ENCODE results near the gene C11orf21.
"Not testable (repeated sequence)": the region's sequence is repeated elsewhere in the genome, so short reads cannot be mapped to it uniquely, and the experiment has no call there.

Gene C11orf21

GRCh38 chr11:2289859-2290258 lies 11.9 kb downstream of the C11orf21 start:
- DNase-seq (ENCODE audit: low read depth, low spot score), result no peak
- no peak overlapping the region for H3K4me3 ChIP-seq (ENCODE audit: low read depth, low read length)
- in situ Hi-C loops (cut with HindIII; ENCODE audit: low sequenced_read_pairs), result no loop called here
- TF ChIP-seq CTCF (IDR thresholded peaks at IDR 0.05; ENCODE audit: low read depth, low read length), result no peak

- no peak for DNase-seq (ENCODE audit: low read depth, low spot score)
- H3K4me3 ChIP-seq (ENCODE audit: low read depth, low read length), result no peak overlapping the region
- TF ChIP-seq CTCF (IDR thresholded peaks at IDR 0.05; ENCODE audit: low read depth, low read length), result no peak
- in situ Hi-C loops (cut with HindIII; ENCODE audit: low sequenced_read_pairs), result no loop called here
Measured at GRCh38 chr11:2289350-2289749, 12.4 kb downstream of the C11orf21 start.

GRCh38 chr11:2287091-2287490 lies 14.6 kb downstream of the C11orf21 start:
- DNase-seq (ENCODE audit: low read depth, low spot score), result no peak
- in situ Hi-C loops (cut with HindIII; ENCODE audit: low sequenced_read_pairs), result no loop called here
- H3K4me3 ChIP-seq (ENCODE audit: low read depth, low read length), result no peak overlapping the region
- TF ChIP-seq CTCF (IDR thresholded peaks at IDR 0.05; ENCODE audit: low read depth, low read length), result no peak

- DNase-seq (ENCODE audit: low read depth, low spot score); H3K4me3 ChIP-seq (ENCODE audit: low read depth, low read length); in situ Hi-C loops (cut with HindIII; ENCODE audit: low sequenced_read_pairs): not testable (repeated sequence)
Measured at GRCh38 chr11:2286350-2286749, 15.4 kb downstream of the C11orf21 start.

GRCh38 chr11:2280208-2280607 lies 21.5 kb downstream of the C11orf21 start:
- no peak overlapping the region for H3K4me3 ChIP-seq (ENCODE audit: low read depth, low read length)
- no peak for TF ChIP-seq CTCF (IDR thresholded peaks at IDR 0.05; ENCODE audit: low read depth, low read length)
- in situ Hi-C loops (cut with HindIII; ENCODE audit: low sequenced_read_pairs), result no loop called here
- no peak for DNase-seq (ENCODE audit: low read depth, low spot score)

- no peak for TF ChIP-seq CTCF (IDR thresholded peaks at IDR 0.05; ENCODE audit: low read depth, low read length)
- H3K4me3 ChIP-seq (ENCODE audit: low read depth, low read length), result no peak overlapping the region
- in situ Hi-C loops (cut with HindIII; ENCODE audit: low sequenced_read_pairs), result no loop called here
- no peak for DNase-seq (ENCODE audit: low read depth, low spot score)
Measured at GRCh38 chr11:2277933-2278523, 23.7 kb downstream of the C11orf21 start.

GRCh38 chr11:2277008-2277346 lies 24.7 kb downstream of the C11orf21 start:
- TF ChIP-seq CTCF (IDR thresholded peaks at IDR 0.05; ENCODE audit: low read depth, low read length), result no peak
- no peak overlapping the region for H3K4me3 ChIP-seq (ENCODE audit: low read depth, low read length)
- no peak for DNase-seq (ENCODE audit: low read depth, low spot score)
- in situ Hi-C loops (cut with HindIII; ENCODE audit: low sequenced_read_pairs), result no loop called here
